OCI-LY7 (cell line): Measurements from ENCODE around the gene LZTR1. TPM values are rescaled to one million over a fixed set of nuclear protein-coding genes. Genes with fewer than 3 reads are reported as not detected.

Source experiments
- BruUV-seq: library from RNA; stranded (reverse); fragments of 400-500 nt; replicated peaks from 2 replicates; lab custom pipeline; 2021; lab: Mats Ljungman, UMichigan
- CTCF ChIA-PET: fragments of 300-600 bp; sonication (Branson Sonifier 250); formaldehyde crosslinking; loops from one replicate; lab custom pipeline; 2022; ENCODE audit warnings: antibody characterized with exemption; ENCODE audit not compliant: unreplicated experiment; lab: Charles Lee
- POLR2A ChIA-PET: fragments of 300-600 bp; sonication (Branson Sonifier 250); formaldehyde crosslinking; loops from one replicate; lab custom pipeline; 2022; ENCODE audit warnings: antibody characterized with exemption; lab: Charles Lee
- DNase-seq: peaks from one replicate; pipeline ENCODE4 v3.0.0-alpha.2; 2015; ENCODE audit warnings: low spot score
- H2AFZ ChIP-seq: fragments of 200-600 bp; sonication (generic), shearing (Covaris generic); 2 replicates; pipeline ENCODE4 v1.6.1; 2014; ENCODE audit warnings: mild to moderate bottlenecking, antibody characterized with exemption, low read length, moderate library complexity
- H3K27ac ChIP-seq: fragments of 200-600 bp; sonication (generic); 2 replicates; pipeline ENCODE4 v1.5.1; 2014; ENCODE audit warnings: mixed run types, low read depth, mild to moderate bottlenecking, moderate library complexity, low read length, inconsistent platforms; ENCODE audit not compliant: poor library complexity, severe bottlenecking
- H3K36me3 ChIP-seq: fragments of 200-600 bp; sonication (generic); 2 replicates; pipeline ENCODE4 v1.6.1; 2014; ENCODE audit warnings: mild to moderate bottlenecking, antibody characterized with exemption, low read length, moderate library complexity, mixed read lengths; ENCODE audit not compliant: insufficient read depth
- H3K4me1 ChIP-seq: fragments of 200-600 bp; sonication (generic); 2 replicates; pipeline ENCODE4 v1.5.1; 2014; ENCODE audit warnings: mild to moderate bottlenecking, low read length; ENCODE audit not compliant: insufficient read depth, poor library complexity, severe bottlenecking
- H3K4me2 ChIP-seq: fragments of 200-600 bp; sonication (generic); 2 replicates; pipeline ENCODE4 v1.6.1; 2014; ENCODE audit warnings: mild to moderate bottlenecking, low read length
- H3K4me3 ChIP-seq: fragments of 200-600 bp; sonication (generic); 2 replicates; pipeline ENCODE4 v1.5.1; 2014; ENCODE audit warnings: mild to moderate bottlenecking, low read depth, low read length; ENCODE audit not compliant: poor library complexity, severe bottlenecking
- H3K79me2 ChIP-seq: fragments of 200-600 bp; sonication (generic); 2 replicates; pipeline ENCODE4 v1.6.1; 2016; ENCODE audit warnings: low read depth, mild to moderate bottlenecking, low read length, moderate library complexity, mixed read lengths; ENCODE audit not compliant: insufficient read depth
- H3K9me2 ChIP-seq: fragments of 200-600 bp; sonication (generic); 2 replicates; pipeline ENCODE4 v1.6.1; 2016; ENCODE audit warnings: mild to moderate bottlenecking, low read length, mixed read lengths; ENCODE audit not compliant: insufficient read depth
- H3K9me3 ChIP-seq: fragments of 200-600 bp; sonication (generic); 2 replicates; pipeline ENCODE4 v1.6.1; 2014; ENCODE audit warnings: mild to moderate bottlenecking, mixed run types, low read length, mixed read lengths
- H4K20me1 ChIP-seq: fragments of 200-600 bp; sonication (generic); 2 replicates; pipeline ENCODE4 v1.6.1; 2014; ENCODE audit warnings: mild to moderate bottlenecking, antibody characterized with exemption, low read length, moderate library complexity, mixed read lengths; ENCODE audit not compliant: insufficient read depth
- CTCF ChIP-seq: fragments of 200-600 bp; sonication (generic); conservative IDR thresholded peaks from 2 replicates; pipeline ENCODE4 v1.5.1; 2014; ENCODE audit warnings: mild to moderate bottlenecking, antibody characterized with exemption, low read length, moderate library complexity, mixed read lengths
- EZH2phosphoT487 ChIP-seq: fragments of 200-600 bp; sonication (generic); IDR thresholded peaks from 2 replicates; pipeline ENCODE4 v1.6.1; 2018; ENCODE audit warnings: low read depth, borderline replicate concordance, mild to moderate bottlenecking, mixed run types, antibody characterized with exemption, low read length, moderate library complexity, mixed read lengths
- intact Hi-C: fragments of 100-400 bp; cut with micrococcal nuclease; formaldehyde crosslinking; loops from one replicate; pipeline ENCODE4 v1.10.0; 2022; ENCODE audit not compliant: unreplicated experiment
- total RNA-seq, 2 experiments: library from RNA; depleted of rRNA in 1 of 2; stranded (reverse); fragments of >200 nt in 1 of 2; shearing (Covaris generic) in 1 of 2; gene quantifications; 2 replicates each; pipeline ENCODE4 v1.2.3, GENCODE V29; 2014 to 2022

The LZTR1 gene
- total RNA-seq, 2 experiments from 2014 or later = 46.8 to 61.8 TPM

GRCh38 chr22:20994128-20994901, 12.2 kb downstream of the LZTR1 start:
- H3K36me3 ChIP-seq = peaks cover 31% of the 10 kb centered on the region
- H3K4me1 ChIP-seq = peaks cover 9% of the 10 kb centered on the region
- no peak overlapping the region for H3K4me2 ChIP-seq
- BruUV-seq = no TSS peak
- no peaks in the 10 kb centered on the region for H4K20me1 ChIP-seq
- no peak overlapping the region for H2AFZ ChIP-seq
- intact Hi-C loops = no loop called here
- ChIA-PET CTCF (no interaction called here), POLR2A (no interaction called here)
- DNase-seq = no peak
- no peaks in the 10 kb centered on the region for H3K9me3 ChIP-seq
- H3K9me2 ChIP-seq = no peaks in the 10 kb centered on the region
- H3K4me3 ChIP-seq = no peak overlapping the region
- H3K27ac ChIP-seq = no peak overlapping the region
- TF ChIP-seq CTCF = no peak
- no peak for TF ChIP-seq EZH2phosphoT487
- no peaks in the 10 kb centered on the region for H3K79me2 ChIP-seq

GRCh38 chr22:20994902-20995241, 12.8 kb downstream of the LZTR1 start:
- BruUV-seq = no TSS peak
- POLR2A ChIA-PET = no interaction called here

More at GRCh38 chr22:20994902-20995241, 12.8 kb downstream of the LZTR1 start:
- H3K9me3 ChIP-seq = no peaks in the 10 kb centered on the region
- no peak overlapping the region for H2AFZ ChIP-seq
- no peaks in the 10 kb centered on the region; the same call in 1 of the 2 replicates for H3K79me2 ChIP-seq
- H3K27ac ChIP-seq = no peak overlapping the region
- H3K36me3 ChIP-seq = peaks cover 37% of the 10 kb centered on the region
- CTCF ChIA-PET = no interaction called here
- no peaks in the 10 kb centered on the region for H3K9me2 ChIP-seq
- no peak overlapping the region for H3K4me2 ChIP-seq
- H3K4me1 ChIP-seq = peaks cover 14% of the 10 kb centered on the region
- TF ChIP-seq CTCF = no peak
- no peak for TF ChIP-seq EZH2phosphoT487
- intact Hi-C loops = no loop called here
- no peak overlapping the region for H3K4me3 ChIP-seq
- H4K20me1 ChIP-seq = no peaks in the 10 kb centered on the region
- DNase-seq = no peak
